ENCODE data around the gene RSL24D1. TPM values are rescaled to one million over a fixed set of nuclear protein-coding genes. Genes with fewer than 3 reads are reported as not detected.

The RSL24D1 gene
- total and polyA plus RNA-seq, 2 of the 13 experiments (the other 11 are each of a cell fraction or from before 2014, with no cell fraction given) = 58.8 to 100.0 TPM

- no peak for TF ChIP-seq ZNF567 (CRISPR knock-in tag; IDR thresholded peaks at IDR 0.05; ENCODE audit: borderline replicate concordance)
- TF ChIP-seq NR2F2 (IDR thresholded peaks at IDR 0.05; ENCODE audit: borderline replicate concordance, low read depth) = no peak
- TF ChIP-seq CCDC6 (CRISPR knock-in tag; IDR thresholded peaks at IDR 0.05) = peak; percentile 60; the same call in 1 of the 2 replicates
- no peak for TF ChIP-seq ZNF878 (CRISPR knock-in tag; IDR thresholded peaks at IDR 0.05)
- TF ChIP-seq GMEB2 (CRISPR knock-in tag; IDR thresholded peaks at IDR 0.05; ENCODE audit: low read depth) = no peak; the same call in 1 of the 2 replicates
- TF ChIP-seq CBX1 (IDR thresholded peaks at IDR 0.05; ENCODE audit: low read depth) = peak; percentile 84
- no peak for TF ChIP-seq HOXD1 (CRISPR knock-in tag; IDR thresholded peaks at IDR 0.05)
- peak; percentile 48; the same call in 1 of the 2 replicates for TF ChIP-seq RXRA (CRISPR knock-in tag; IDR thresholded peaks at IDR 0.05)
- TF ChIP-seq ZNF619 (CRISPR knock-in tag; IDR thresholded peaks at IDR 0.05) = peak; percentile 71; the same call in 1 of the 2 replicates
- peak; percentile 29; the same call in 1 of the 2 replicates for TF ChIP-seq GZF1 (CRISPR knock-in tag; IDR thresholded peaks at IDR 0.05)
- peak; percentile 89 for TF ChIP-seq SALL1 (CRISPR knock-in tag; IDR thresholded peaks at IDR 0.05)
- 0 out of 2 replicates have a peak, but pooled peaks have one; percentile 29 for TF ChIP-seq ZNF317 (CRISPR knock-in tag; IDR thresholded peaks at IDR 0.05)
- peak; percentile 87 for TF ChIP-seq GABPA (IDR thresholded peaks at IDR 0.05; ENCODE audit: low read depth, low read length)
- peak; percentile 99 for TF ChIP-seq GABPA (CRISPR knock-in tag; IDR thresholded peaks at IDR 0.05; ENCODE audit: low read depth)
- TF ChIP-seq CEBPG (CRISPR knock-in tag; IDR thresholded peaks at IDR 0.05) = peak; percentile 99
- TF ChIP-seq BCLAF1 (IDR thresholded peaks at IDR 0.05) = no peak
- no peak for TF ChIP-seq HNRNPK (IDR thresholded peaks at IDR 0.05; ENCODE audit: low read depth, low read length, poor library complexity, severe bottlenecking)
- peak; percentile 79; the same call in 1 of the 2 replicates for TF ChIP-seq ZNF772 (CRISPR knock-in tag; IDR thresholded peaks at IDR 0.05)
- TF ChIP-seq, protein P1, sequence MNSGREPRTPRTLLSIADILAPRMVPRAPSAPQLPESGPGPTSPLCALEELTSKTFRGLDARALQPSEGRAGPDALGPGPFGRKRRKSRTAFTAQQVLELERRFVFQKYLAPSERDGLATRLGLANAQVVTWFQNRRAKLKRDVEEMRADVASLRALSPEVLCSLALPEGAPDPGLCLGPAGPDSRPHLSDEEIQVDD (CRISPR knock-in tag; IDR thresholded peaks at IDR 0.05; ENCODE audit: borderline replicate concordance) = 0 out of 2 replicates have a peak, but pooled peaks have one; percentile 26
- 0 out of 2 replicates have a peak, but pooled peaks have one; percentile 23 for TF ChIP-seq ZNF33B (CRISPR knock-in tag; IDR thresholded peaks at IDR 0.05)
- no peak for TF ChIP-seq DPF2 (CRISPR knock-in tag; IDR thresholded peaks at IDR 0.05; ENCODE audit: borderline replicate concordance, low read depth)
- peak; percentile 68 for TF ChIP-seq REPIN1 (CRISPR knock-in tag; IDR thresholded peaks at IDR 0.05; ENCODE audit: borderline replicate concordance, low read depth)
- TF ChIP-seq ZSCAN29 (CRISPR knock-in tag; conservative IDR thresholded peaks at IDR 0.05) = no peak
- peak; percentile 84; the same call in 1 of the 2 replicates for TF ChIP-seq ZNF124 (CRISPR knock-in tag; IDR thresholded peaks at IDR 0.05)
- no peak for TF ChIP-seq ZFP90 (CRISPR knock-in tag; IDR thresholded peaks at IDR 0.05; ENCODE audit: borderline replicate concordance)
- 0 out of 2 replicates have a peak, but pooled peaks have one; percentile 52 for TF ChIP-seq ZNF761 (CRISPR knock-in tag; conservative IDR thresholded peaks at IDR 0.05)
Measured at GRCh38 chr15:55196458-55197361, at the start of gene RSL24D1 (continued).

Data from HepG2 (cell line).